Dermis microvascular lymphatic vessel endothelial cell (primary cell): ENCODE data around the gene KRI1. TPM values are rescaled to one million over a fixed set of nuclear protein-coding genes. Genes with fewer than 3 reads are reported as not detected.
A peak's percentile ranks its signal among the peaks of the same experiment; 100 is the strongest.
"Not testable (repeated sequence)": the region's sequence is repeated elsewhere in the genome, so short reads cannot be mapped to it uniquely, and the experiment has no call there.

Experiments used
- DNase-seq, 2 donors: peaks; one replicate each; pipeline versions ENCODE4 v3.0.0 to v3.0.0-alpha.2; 2010; ENCODE audit warnings: low read depth in 2 of 2
- total RNA-seq: library from RNA; depleted of rRNA; stranded (reverse); fragments of >200 nt; gene quantifications from 2 replicates; pipeline ENCODE4 v1.2.1, GENCODE V29; 2014

KRI1 gene
- total RNA-seq, 1 donor from 2014 or later: 6.2 TPM

DNA sequence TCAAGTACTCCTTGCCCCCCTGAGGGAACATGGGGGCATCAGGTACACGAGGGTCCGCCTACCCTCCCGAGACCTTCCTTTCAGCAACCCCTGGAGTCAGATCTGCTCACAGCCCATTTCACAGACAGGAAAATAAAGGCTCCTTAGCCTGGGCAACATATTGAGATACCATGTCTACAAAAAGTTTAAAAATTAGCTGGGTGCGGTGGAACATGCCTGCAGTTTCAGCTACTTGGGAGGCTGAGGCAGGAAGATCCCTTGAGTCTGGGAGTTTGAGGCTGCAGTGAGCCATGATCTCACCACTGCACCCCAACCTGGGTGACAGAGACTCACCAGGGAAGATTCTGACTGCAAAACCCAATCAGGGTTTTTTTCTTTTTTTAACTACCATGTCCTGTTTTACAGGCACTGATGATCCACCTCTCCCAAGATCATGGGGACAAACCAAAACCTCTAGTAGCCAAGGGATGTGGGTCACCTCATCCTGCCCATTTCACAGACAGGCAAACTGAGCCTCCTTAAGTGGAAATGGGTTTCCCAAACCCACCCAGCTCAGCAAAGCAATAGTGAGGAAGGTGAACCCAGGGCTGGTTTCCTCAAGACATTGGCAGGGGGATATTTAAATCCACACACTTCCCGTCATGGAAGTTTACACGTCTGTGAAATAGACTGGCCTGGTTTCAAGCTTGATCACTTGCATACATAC lies 9.4 kb upstream of the KRI1 start:
- no peak for DNase-seq

DNA sequence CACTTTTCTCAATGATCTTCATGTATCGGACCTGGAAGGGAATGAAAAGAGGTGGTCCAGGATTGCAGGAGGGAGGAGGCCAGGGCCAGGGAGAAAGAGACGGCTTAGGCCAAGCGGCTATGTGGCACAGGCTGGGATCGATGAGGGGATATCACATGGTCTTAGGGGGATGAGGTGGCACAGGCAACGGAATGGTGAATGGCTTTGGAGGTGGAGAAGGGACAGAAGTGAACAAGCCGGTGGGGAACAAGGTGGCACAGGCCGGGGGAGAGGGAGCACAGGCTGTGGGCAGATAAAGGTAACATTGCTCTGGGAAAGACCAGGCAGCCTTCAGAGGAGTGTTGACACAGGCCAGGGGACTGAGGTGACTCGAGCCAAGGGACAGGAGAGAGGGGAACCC lies 8.7 kb upstream of the KRI1 start:
- no peak for DNase-seq

DNA sequence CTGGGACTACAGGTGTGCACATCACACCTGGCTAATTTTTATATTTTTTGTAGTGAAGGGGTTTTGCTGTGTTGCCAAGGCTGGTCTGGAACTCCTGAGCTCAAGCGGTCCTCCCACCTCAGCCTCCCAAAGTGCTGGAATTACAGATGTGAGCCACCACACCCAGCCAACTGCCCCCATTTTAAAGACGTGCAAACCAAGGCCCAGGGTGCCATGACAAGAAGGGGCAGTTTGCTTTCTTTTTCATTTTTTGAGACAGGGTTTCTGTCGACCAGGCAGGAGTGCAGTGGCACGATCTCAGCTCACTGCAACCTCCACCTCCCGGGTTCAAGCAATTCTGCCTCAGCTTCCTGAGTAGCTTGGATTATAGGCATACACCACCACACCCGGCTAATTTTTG lies 8.0 kb upstream of the KRI1 start:
- DNase-seq: not testable (repeated sequence)

- DNase-seq: peak; percentile 98 to 100
Measured at GRCh38 chr19:10568826-10569651, 3.2 kb upstream of the KRI1 start, which contains the start of gene CDKN2D. CDKN2D (minus strand) TSS chr19:10568979; CDS start chr19:10568653, 326 bp downstream.

DNA sequence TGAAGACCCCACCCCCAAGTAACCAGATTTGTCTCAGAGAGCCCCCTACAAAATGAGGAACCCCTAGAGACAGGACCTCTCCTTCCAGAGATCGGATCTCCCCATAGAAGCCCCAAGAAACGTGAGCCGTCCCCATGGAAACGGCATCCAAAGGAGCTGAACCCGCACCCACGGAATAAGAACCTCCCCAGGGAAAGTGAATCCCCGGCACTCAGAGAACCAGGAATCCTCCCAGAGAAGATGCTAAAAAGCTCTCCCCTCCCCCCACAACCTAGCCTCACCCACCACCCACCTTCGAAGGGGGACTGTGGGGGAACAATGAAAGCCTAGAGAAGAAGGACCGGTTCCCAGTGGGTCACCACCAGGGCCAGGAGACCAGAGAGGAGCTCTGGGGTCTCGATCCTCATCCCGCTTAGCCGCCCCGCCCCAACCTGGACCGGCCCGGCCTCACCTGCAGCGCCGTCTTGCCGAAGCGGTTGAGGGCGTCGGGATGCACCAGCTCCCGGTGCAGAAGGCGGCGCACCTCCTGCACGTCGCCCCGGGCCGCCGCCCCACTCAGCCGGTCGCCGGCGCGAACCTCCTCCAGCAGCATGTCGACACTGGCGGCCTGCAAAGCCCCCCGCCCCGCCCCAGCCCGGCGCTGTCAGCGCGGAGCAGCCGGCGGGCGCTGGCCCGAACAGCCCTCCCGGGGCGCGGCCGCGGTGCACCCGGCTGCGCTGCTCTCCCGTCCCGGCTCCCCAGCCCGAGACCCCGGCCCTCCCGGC lies 2.4 kb upstream of the KRI1 start:
- DNase-seq: no peak

- DNase-seq: no peak
Measured at GRCh38 chr19:10567656-10568055, 1.8 kb upstream of the KRI1 start.

- no peak for DNase-seq
Measured at GRCh38 chr19:10566658-10567410, 1.0 kb upstream of the KRI1 start.

DNA sequence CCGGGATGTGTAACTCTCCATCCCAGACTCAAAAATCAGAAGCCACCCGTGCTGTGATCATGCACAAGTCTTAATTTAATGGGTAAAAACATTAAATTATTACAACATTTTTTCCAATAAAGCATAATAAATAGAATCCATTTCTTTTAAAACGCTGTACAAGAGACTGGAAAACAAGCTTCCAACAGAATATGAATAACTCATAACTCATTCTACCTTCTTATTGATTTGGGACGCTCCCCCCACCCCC lies 523 bp upstream of the KRI1 start:
- no peak for DNase-seq

GRCh38 chr19:10565028-10565566 lies 713 bp downstream of the KRI1 start:
- DNase-seq: no peak

DNA sequence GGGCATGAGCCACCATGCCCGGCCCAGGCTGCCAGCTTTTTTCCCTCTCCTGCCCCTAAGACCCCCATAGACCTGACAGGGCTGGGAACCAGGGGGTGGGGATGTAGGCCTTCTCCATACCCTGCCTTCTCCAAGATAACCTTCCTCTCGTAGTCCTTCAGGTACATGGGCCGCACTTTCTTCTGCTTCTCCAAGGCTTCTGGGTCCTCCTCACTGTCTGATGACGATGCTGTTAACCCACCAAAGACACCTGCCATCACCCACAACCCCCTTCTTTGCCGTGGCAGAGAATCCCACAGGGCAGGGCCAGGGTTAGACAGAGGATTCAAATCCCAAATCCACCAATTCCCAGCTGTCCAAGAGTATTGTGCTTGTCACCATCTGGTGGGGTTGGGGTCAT lies 3.2 kb downstream of the KRI1 start:
- DNase-seq: no peak

GRCh38 chr19:10560154-10560553 lies 5.7 kb downstream of the KRI1 start:
- no peak for DNase-seq

- no peak for DNase-seq
Measured at GRCh38 chr19:10557603-10558197, 8.1 kb downstream of the KRI1 start.

DNA sequence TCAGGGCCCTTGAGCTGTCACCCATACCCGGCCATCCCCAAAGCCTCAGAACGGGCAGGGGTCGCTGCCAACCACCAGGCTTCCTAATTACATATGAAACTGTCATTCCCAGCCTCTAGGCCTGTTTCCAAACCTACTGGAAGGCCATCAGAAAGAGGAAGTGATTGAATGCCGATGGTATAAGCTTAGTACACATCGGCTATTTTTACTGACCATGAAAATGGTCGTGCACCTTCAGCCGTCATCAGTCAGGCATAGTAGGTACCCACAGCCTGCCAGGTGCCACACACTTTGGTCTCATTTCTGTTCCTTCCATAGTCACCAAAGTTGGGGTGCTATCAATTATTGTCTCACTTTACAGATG lies 10.2 kb downstream of the KRI1 start:
- no peak for DNase-seq

DNA sequence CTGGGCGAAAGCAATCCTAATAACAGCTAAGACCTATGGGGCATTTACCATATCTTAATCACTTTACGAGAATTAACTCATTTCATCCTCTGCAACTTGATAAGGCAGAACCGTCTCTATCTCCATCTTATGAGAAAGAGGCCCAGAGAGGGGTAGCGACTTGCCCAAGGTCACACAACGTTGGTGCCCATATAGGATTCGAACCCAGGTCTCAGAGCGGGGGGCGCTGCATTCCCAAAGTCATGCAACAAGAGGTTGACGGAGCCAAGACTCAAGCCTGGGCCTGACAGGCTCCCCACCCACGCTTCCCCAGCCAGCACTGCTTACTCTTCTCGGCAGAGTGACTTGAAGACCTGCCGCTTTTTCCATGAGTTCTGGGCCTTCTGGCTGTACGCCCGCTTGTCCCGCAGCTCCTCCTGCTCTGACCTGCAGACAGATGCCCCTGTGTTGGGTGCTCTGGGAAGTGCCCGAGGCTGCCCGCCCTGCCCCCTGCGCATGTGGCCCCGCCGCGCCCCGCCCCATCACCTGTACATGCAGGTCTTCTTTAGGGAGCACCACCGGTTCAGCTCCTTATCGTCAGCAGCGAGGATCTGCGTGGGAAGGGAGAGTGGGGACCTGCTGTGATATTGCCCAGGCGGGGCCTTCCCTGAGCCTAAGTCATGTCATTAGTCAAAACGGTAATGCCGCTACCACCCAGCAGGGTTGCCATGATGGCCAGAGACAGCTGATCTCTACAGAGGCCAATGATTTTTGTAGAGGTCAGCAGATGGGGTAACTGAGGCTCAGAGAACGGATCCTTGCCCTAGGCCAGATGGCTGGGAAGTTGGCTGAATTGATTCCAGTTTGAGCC lies 10.8 kb downstream of the KRI1 start:
- no peak for DNase-seq

GRCh38 chr19:10553943-10554381 lies 11.8 kb downstream of the KRI1 start:
- DNase-seq: no peak

DNA sequence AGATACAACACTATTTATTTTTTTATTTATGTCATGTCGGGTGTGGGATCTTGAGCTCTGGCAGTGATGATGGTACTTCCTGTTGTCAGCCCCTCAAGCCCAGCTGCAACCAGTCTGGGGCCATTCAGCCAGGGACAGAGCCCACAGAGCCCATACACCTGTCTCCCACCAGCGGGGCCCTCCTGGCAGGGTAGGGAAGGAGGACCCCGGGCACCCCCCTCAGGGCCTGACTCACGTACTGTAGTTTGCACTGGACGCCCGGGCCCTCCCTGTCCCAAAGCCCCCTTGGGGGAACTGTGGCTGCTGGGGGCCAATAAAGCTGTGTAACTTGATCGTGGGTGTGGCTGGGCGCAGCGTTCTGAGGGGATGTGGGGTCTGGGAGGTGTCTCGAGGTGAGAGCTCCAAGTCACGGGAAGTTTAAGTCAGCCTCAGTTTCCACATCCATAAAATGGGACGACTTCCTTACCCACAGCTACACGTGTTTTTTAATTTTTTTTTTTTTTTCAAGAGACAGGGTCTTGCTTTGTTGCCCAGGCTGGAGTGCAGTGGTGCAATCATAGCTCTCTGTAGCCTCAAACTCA lies 12.6 kb downstream of the KRI1 start:
- DNase-seq: no peak

DNA sequence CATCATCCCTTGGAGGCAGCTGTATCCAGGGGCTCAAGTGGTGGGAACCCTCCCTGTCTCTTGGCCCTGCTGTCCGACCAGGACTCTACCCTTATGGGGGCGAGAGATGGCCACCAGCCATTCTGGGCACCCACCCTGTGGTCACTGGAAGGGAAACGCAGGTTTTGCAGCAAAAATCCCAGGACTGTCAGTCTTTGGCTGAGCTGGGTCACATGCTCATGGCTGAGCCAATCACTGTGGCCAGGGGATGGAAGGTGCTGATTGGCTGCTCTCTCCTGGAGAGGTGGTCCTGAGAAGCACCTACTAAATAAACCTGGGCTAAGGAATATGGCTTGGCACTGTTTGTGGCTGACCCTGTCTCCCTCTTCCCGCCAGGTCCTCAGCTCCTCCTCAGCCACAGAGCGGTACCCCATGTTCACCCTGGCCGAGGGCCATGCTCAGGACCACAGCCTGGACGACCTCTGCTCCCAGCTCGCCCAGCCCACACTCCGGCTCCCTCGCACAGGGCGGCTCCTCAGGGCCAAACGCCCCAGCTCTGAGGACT lies 13.2 kb downstream of the KRI1 start:
- no peak for DNase-seq

- DNase-seq: no peak
Measured at GRCh38 chr19:10551698-10552301, 14.0 kb downstream of the KRI1 start.

DNA sequence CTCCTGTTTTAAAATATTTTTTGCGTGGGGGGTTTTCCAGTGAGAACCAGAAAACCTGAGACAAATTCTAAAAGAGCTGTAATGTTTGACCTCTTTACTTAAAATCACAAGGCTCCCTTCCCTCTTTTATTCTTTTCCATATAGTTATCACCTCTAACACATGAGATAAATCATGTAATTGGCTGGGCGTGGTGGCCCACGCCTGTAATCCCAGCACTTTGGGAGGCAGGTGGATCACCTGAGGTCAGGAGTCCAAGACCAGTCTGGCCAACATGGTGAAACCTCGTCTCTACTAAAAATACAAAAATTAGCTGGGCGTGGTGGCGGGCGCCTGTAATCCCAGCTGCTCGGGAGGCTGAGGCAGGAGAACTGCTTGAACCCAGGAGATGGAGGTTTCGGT lies 14.8 kb downstream of the KRI1 start:
- not testable (repeated sequence) for DNase-seq
